Endometrial microvascular endothelial cells (primary cell): Measurements from ENCODE around the gene OSBP2. TPM values are rescaled to one million over a fixed set of nuclear protein-coding genes. Genes with fewer than 3 reads are reported as not detected.

Experiments used
- in situ Hi-C: cut with HindIII; loops from 2 replicates; pipeline ENCODE4 v1.10.0; 2017; ENCODE audit warnings: low sequenced_read_pairs, low pct_unique_long_range_greater_than_20kb; ENCODE audit errors: inconsistent ontology term
- total RNA-seq: library from RNA; depleted of rRNA; stranded (reverse); fragments of >200 nt; gene quantifications from one replicate; pipeline ENCODE4 v1.2.3, GENCODE V29; 2015; ENCODE audit errors: inconsistent ontology term

The OSBP2 gene
- total RNA-seq, 1 donor from 2014 or later: 4.9 TPM

GRCh38 chr22:30870451-30871345, 176.0 kb downstream of the OSBP2 start:
- in situ Hi-C loops: no loop called here

- in situ Hi-C loops: no loop called here
These were observed 177.0 kb downstream of the OSBP2 start for GRCh38 chr22:30871391-30872284.

GRCh38 chr22:30872285-30873041, 177.8 kb downstream of the OSBP2 start:
- in situ Hi-C loops: no loop called here

DNA sequence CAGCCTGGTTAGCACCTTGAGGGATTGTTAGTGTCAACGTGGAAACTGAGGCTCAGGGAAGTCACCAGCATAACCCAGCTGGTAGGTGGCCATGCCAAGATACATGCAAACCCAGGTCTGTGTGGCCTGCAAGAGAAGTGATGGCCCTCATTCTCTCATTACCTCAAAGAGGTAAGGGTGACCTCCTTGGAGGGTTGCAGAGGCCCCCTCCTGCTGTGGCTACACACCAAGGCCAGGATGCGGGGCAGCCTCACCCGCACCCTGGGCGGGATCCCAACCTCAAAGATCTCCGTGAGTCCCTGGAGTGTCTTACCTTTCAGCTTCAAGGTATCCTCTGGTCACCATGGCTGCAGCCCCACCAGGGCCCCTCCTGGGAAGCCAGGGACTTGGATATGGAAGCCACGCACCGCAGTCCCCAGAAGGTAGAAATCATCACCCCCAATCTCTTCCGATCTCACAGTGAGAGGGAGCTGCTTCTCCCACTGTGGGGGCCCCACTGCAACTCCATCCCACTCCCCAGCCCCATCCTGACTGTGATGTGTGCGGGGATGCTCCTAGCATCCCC, 178.5 kb downstream of the OSBP2 start:
- in situ Hi-C loops: no loop called here

DNA sequence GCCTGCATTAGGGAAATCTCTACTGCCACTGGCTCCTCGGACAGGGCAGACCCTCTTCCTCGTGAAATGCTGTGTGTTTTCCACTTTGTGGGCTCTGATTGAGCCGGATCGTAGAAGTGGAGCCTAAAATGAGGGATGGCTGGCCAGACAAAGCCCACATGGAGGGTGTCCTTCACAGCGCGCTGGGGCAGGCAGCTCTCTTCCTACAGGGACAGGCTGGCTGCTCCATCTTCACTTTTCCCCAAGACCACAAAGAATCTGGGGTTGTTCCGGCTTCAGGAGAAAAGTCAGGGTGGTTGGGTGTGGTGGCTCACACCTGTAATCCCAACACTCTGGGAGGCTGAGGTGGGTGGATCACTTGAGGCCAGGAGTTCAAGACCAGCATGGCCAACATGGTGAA, 179.0 kb downstream of the OSBP2 start:
- in situ Hi-C loops: no loop called here

GRCh38 chr22:30874431-30875370, 180.0 kb downstream of the OSBP2 start:
- in situ Hi-C loops: no loop called here

- in situ Hi-C loops: no loop called here
These were observed 181.0 kb downstream of the OSBP2 start for GRCh38 chr22:30875481-30876215.

DNA sequence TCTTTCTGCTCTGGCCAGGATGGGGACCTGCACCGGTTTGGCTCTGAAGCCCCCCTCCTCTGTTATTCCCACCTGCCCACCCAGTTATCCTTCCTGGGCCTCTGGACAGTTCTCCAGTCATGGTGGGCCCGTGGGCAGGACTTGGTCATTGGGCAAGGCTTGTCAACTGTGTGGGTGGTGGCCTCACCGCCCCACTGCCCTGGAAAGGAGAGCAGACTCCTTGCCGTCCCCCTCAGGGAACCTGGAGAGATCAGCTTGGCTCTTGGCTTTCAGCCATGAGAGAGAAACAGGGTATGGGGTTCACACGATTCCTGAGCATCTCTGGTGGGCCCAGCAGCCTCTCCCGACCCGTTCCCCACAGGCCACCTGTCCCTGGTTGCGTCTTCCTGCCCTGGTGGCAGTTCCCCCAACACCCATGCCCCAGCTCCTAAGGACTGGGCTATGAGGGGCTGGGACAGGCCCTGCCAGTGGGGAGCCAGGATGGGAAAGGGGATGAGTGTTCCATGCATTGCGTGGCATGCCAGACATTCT, 181.6 kb downstream of the OSBP2 start:
- in situ Hi-C loops: no loop called here

DNA sequence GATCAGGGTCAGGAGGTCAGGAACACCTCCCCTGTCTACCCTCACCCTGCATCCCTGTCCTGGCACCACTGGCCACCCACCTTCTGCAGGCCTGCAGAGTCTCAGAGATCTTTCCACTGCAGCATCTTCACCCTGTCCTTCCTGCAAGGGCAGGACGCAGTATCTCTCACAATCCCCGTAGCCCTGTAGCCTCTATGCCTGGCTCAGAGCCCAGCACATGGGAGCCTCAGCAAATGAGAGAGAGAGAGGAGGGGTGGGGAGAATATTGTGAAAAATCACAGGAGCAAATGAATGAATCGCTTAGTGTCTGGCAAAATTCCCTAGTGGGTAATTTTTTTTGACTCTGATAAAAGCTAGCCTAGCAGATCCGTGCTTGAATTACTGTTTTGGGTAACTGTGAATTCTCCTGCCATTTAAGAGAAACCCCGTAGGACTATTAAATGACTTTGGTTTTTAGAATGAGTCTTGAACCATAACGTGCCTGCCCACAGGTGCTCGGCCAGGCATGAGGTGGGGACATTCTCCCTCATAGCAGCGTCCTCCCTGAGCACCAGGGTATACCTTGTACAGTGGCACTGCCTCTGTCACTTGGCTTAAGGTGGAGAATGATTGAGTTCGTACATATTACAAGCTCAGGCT, 182.4 kb downstream of the OSBP2 start:
- in situ Hi-C loops: no loop called here

DNA sequence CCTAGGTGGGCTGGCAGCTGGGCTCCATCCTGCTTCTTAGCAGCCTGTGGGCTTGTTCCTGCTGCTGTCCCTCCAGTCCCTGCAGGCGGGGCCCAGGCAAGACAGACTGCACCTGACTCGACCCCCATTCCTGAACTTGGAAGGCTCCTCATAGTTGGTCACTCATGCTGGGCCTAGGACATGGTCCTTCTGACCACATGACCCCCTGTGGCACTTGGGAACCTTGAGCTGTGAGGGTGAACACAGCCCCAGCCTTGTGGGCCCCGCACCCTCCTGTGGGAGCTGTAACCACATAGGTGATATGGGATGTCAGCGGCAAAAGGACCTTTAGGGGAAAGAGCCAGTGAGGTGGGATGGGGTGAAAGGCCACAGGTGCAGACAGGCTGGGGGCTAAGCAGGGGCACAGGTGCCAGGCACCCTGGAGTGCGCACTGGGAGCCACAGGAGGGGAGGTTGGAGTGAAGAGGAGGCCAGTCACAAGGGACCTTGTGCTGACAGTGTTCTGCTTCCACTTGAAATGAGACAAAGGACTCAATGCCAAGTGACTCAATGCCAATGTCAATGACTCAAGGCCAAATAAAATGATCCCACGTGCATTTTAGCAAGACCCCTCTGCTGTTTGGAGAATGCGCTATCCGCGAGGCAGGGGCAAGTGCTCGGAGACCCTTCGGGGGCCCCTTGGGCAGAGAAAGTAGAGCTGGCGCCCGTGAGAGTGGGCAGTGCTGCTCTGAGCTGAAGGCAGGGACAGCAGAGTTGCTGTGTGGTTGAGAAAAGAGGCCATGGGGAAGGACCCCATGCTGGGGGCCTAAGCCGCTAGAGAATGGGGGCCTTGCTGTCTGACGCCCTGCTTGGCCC, 183.2 kb downstream of the OSBP2 start:
- in situ Hi-C loops: no loop called here

DNA sequence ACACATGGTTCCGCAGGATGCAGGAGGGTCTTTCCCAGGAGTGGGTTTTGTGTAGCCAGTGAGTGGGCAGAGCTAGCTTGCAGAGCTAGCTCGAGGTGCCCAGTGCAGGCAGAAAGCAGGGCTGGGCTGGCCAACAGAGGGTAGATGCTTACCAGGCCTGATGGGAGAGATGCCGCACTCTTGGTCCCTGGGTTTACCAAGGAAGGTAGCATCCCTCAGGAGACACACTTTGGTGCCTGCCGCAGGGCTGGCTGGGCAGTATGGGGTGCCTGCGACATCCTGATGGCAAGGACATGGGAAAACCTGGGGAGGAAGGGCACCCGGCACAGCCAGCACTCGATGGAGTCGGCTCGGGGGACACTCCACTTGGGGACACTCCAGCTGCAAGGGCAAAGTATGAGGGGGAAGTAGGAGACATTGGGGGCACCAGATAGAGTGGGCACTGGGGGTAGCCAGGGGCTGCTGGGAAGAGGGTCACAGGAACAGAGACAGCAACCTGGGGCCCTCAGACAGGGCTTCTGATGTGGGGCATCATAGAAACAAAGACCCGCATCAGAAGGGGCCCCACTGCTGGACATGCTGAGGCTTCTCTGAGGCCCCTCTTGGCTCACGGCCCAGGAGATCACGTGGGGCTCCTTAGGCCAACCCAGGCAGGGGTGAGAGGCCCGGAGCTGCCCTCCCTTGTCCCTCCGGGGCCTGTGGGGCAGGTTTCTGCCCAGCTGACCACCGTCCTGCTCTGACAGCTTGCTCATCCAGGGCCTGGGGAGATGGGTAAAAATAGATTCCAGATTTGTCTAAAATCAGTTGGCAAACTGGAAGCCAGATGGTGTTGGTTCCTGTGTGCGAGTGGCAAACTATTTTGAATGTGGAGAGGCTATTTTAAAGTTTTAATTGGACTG, 184.1 kb downstream of the OSBP2 start:
- in situ Hi-C loops: no loop called here

DNA sequence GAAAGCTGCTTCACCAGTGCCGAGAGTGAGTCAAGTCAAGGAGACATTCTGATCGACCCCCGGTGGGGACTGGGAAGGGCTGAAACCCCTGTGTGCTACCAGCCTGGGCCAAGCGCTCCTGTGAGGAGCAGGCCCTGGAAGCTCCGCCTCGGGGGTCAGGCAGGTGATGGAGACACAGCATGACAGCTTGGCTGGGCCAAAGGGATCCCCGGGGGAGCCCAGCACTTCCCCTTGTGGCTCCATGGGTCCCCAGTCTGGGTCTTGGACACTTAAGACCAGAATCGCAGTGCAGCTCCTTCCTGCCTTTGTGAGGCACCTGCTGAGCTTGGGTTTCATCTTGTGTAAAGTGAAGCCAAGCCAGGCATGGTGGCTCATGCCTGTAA, 184.7 kb downstream of the OSBP2 start:
- in situ Hi-C loops: no loop called here

DNA sequence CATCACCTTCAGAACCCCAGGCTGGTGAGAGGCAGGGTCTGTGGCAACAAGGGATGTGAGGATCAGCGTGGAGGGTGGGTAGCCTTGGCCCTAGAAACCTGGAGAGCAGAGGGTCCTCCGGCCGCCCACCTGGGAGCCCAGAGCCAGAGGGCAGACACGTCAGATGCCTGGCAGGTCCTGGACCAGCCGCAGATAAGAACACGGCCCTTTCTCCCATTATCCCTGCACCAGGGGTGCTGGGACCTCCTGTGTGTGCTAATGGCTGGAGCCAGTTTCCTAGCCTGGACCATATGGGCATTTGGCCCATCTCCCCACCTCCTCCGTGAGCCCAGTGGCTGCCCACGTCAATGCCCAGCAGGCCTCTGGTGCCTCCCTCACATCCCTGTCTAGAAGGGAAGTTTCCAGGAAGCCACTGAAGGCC, 185.5 kb downstream of the OSBP2 start:
- in situ Hi-C loops: no loop called here

GRCh38 chr22:30880847-30881246, 186.2 kb downstream of the OSBP2 start:
- in situ Hi-C loops: no loop called here
